PC-3 (cell line): Measurements from ENCODE around the gene PLEKHA5.

ENCODE experiments used
- EZH2 ChIP-seq: fragments of 300-600 bp; sonication (generic); IDR thresholded peaks from one replicate; pipeline ENCODE4 v1.6.1; 2017; ENCODE audit warnings: antibody characterized with exemption, mild to moderate bottlenecking, low read length; ENCODE audit not compliant: unreplicated experiment
- TF ChIP-seq, protein P1 (sequence below): fragments of 300-600 bp; sonication (generic); conservative IDR thresholded peaks from 2 replicates; pipeline ENCODE4 v1.5.1; 2017; ENCODE audit warnings: antibody characterized with exemption, low read depth, mild to moderate bottlenecking, low read length

GRCh38 chr12:19144985-19145384 lies 15.5 kb downstream of the PLEKHA5 start:
- no peak for TF ChIP-seq EZH2
- TF ChIP-seq, protein P1, sequence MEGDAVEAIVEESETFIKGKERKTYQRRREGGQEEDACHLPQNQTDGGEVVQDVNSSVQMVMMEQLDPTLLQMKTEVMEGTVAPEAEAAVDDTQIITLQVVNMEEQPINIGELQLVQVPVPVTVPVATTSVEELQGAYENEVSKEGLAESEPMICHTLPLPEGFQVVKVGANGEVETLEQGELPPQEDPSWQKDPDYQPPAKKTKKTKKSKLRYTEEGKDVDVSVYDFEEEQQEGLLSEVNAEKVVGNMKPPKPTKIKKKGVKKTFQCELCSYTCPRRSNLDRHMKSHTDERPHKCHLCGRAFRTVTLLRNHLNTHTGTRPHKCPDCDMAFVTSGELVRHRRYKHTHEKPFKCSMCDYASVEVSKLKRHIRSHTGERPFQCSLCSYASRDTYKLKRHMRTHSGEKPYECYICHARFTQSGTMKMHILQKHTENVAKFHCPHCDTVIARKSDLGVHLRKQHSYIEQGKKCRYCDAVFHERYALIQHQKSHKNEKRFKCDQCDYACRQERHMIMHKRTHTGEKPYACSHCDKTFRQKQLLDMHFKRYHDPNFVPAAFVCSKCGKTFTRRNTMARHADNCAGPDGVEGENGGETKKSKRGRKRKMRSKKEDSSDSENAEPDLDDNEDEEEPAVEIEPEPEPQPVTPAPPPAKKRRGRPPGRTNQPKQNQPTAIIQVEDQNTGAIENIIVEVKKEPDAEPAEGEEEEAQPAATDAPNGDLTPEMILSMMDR: no peak
